ENCODE results near the gene CHAC1.

DNA sequence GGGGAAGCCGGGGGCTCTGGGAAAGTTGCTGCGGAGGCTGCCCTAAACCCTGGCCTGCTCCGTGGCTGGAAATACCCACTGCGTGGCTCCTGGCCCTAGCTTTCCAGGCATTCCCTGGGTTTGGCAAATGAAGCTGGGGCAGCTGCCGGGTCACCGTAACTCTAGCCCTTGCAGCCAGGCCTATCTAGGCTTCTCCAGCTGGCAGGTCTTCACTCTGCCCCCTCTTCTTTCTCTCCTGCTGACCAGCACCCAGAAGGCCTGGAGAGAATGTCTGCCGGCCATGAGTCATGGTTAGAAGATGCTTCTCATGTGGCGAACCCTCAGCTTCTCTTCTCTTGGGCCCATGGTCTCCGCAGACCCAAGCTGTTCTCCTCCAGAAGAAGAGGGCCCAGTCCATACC lies 29.7 kb upstream of the CHAC1 start:
- TF ChIP-seq, protein P1, sequence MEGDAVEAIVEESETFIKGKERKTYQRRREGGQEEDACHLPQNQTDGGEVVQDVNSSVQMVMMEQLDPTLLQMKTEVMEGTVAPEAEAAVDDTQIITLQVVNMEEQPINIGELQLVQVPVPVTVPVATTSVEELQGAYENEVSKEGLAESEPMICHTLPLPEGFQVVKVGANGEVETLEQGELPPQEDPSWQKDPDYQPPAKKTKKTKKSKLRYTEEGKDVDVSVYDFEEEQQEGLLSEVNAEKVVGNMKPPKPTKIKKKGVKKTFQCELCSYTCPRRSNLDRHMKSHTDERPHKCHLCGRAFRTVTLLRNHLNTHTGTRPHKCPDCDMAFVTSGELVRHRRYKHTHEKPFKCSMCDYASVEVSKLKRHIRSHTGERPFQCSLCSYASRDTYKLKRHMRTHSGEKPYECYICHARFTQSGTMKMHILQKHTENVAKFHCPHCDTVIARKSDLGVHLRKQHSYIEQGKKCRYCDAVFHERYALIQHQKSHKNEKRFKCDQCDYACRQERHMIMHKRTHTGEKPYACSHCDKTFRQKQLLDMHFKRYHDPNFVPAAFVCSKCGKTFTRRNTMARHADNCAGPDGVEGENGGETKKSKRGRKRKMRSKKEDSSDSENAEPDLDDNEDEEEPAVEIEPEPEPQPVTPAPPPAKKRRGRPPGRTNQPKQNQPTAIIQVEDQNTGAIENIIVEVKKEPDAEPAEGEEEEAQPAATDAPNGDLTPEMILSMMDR (IDR thresholded peaks at IDR 0.05; ENCODE audit: insufficient read depth, low read length): no peak
- TF ChIP-seq POLR2AphosphoS5 (IDR thresholded peaks at IDR 0.05; ENCODE audit: low read depth): no peak

All from HL-60 (cell line).